ENCODE results near the gene POLR3F.
"Not testable (repeated sequence)": the region's sequence is repeated elsewhere in the genome, so short reads cannot be mapped to it uniquely, and the experiment has no call there.

The POLR3F gene

DNA sequence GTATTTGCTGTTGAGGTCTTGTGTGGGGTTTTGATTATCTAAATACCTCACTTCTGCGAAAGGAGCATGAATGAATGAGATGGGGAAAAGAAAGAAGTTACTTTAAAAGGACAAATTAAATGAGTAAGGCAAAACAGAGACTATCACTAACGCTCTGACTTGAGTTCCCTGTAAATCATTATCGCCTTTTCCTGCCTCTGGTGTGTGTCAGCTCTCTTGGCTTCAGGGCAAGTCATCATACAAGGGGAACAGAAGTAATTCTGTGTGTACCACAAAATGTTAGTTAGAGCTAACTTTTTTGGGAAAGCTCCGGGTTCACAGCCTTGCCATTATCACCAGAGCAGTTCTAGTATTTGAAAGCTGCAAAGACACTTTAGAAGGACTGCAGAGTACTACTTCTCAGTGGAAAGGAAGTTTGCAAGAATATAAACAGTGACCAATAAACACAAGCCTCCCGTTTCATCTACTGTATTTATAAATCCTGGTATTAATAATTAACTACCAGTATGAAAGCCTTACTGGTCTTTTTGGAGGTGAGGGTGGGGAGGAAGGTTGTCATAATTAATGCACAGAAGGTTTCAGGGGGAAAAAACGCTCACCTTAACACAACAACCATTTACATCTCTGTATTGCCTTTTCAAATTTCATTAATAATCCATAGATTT is 1.5 kb upstream of the POLR3F start:
- Histone ChIP-seq H3K27ac (ENCODE audit: low read length) (no peak overlapping the region), H3K27me3 (ENCODE audit: low read depth, low read length) (no peaks in the 10 kb centered on the region), H3K4me3 (ENCODE audit: low read depth in 1 of 2, low read length in 2 of 2) (peak overlapping the region in 1 of 2 donors; percentile 100), H3K4me1 (ENCODE audit: control insufficient read depth in 1 of 2, insufficient read depth in 2 of 2, low read length in 2 of 2) (peaks cover 0 to 23% of the 10 kb centered on the region in 2 donors), H3K36me3 (ENCODE audit: control insufficient read depth in 1 of 2, insufficient read depth in 2 of 2, low read length in 2 of 2) (peaks cover 0 to 11% of the 10 kb centered on the region in 2 donors), H3K9me3 (ENCODE audit: control insufficient read depth in 1 of 2, low read length in 2 of 2) (no peaks in the 10 kb centered on the region)

DNA sequence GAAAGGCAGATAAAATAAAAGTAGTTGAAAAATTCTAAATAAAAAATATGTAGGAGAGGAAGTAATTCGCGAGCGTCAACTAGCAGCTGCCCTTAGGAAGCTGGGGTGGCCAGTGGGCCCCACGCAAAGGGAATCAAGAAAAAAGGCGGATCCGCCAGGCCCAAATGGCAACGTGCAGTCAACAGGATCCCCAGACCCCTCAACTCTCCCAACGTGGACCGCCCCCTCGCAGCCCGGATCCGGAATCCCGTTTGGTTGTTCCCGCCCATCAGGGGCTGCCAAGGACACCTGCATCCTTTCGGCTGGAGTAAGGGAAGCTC is 656 bp upstream of the POLR3F start:
- no peaks in the 10 kb centered on the region for H3K9me3 ChIP-seq (ENCODE audit: control insufficient read depth in 1 of 2, low read length in 2 of 2)
- H3K27me3 ChIP-seq (ENCODE audit: low read depth, low read length): no peaks in the 10 kb centered on the region
- peak overlapping the region; percentile 78 to 100 for H3K4me3 ChIP-seq (ENCODE audit: low read depth in 1 of 2, low read length in 2 of 2)
- H3K4me1 ChIP-seq (ENCODE audit: control insufficient read depth in 1 of 2, insufficient read depth in 2 of 2, low read length in 2 of 2): peaks cover 0 to 23% of the 10 kb centered on the region in 2 donors
- no peak overlapping the region for H3K27ac ChIP-seq (ENCODE audit: low read length)
- peaks cover 5 to 20% of the 10 kb centered on the region in 2 donors for H3K36me3 ChIP-seq (ENCODE audit: control insufficient read depth in 1 of 2, insufficient read depth in 2 of 2, low read length in 2 of 2)

DNA sequence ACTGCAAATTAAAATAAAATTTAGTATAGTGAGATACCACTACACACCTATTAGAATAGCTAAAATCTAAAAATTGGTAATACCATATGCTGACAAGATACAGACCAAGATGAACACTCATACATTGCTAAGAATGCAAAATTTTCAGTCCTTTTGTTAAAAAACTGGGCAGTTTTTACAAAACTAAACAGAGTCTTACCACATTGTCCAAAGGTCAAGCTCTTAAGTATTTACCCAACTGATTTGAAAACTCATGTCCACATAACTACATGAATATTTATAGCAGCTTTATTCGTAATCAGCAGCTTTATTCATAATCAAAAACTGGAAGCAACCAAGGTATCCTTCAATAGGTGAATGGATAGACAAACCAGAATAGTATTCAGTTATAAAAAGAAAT is 10.0 kb downstream of the POLR3F start:
- no peak overlapping the region for H3K27ac ChIP-seq (ENCODE audit: low read length)

DNA sequence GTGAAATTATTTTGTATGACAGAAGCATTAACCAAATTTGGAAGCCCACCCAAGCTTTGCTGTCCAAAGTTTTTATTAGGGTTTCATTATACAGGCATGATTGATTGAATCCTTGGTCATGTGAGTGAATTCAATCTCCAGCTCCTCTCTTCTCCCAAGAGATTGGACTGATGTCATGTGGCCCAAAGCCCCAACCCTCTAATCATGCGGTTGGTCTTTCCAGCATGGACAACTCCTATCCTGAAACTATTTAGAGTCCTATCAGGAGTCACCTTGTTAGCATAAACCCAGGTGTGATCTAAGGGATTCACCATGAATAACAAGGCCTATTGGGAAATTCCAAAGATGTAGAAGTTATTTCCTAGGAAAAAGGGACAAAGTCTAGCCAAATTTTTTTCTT is 10.6 kb downstream of the POLR3F start:
- no peaks in the 10 kb centered on the region for H3K9me3 ChIP-seq (ENCODE audit: control insufficient read depth in 1 of 2, low read length in 2 of 2)
- H3K4me3 ChIP-seq (ENCODE audit: low read depth in 1 of 2, low read length in 2 of 2): no peak overlapping the region
- H3K27me3 ChIP-seq (ENCODE audit: low read depth, low read length): no peaks in the 10 kb centered on the region
- no peaks in the 10 kb centered on the region for H3K4me1 ChIP-seq (ENCODE audit: control insufficient read depth in 1 of 2, insufficient read depth in 2 of 2, low read length in 2 of 2)
- H3K36me3 ChIP-seq (ENCODE audit: control insufficient read depth in 1 of 2, insufficient read depth in 2 of 2, low read length in 2 of 2): peaks cover 42 to 69% of the 10 kb centered on the region in 2 donors
- H3K27ac ChIP-seq (ENCODE audit: low read length): no peak overlapping the region

More for the DNA sequence above, 10.0 kb downstream of the POLR3F start:
- peaks cover 36 to 63% of the 10 kb centered on the region in 2 donors for H3K36me3 ChIP-seq (ENCODE audit: control insufficient read depth in 1 of 2, insufficient read depth in 2 of 2, low read length in 2 of 2)
- no peaks in the 10 kb centered on the region for H3K9me3 ChIP-seq (ENCODE audit: control insufficient read depth in 1 of 2, low read length in 2 of 2)
- no peaks in the 10 kb centered on the region for H3K27me3 ChIP-seq (ENCODE audit: low read depth, low read length)
- H3K4me3 ChIP-seq (ENCODE audit: low read depth in 1 of 2, low read length in 2 of 2): no peak overlapping the region
- no peaks in the 10 kb centered on the region for H3K4me1 ChIP-seq (ENCODE audit: control insufficient read depth in 1 of 2, insufficient read depth in 2 of 2, low read length in 2 of 2)

DNA sequence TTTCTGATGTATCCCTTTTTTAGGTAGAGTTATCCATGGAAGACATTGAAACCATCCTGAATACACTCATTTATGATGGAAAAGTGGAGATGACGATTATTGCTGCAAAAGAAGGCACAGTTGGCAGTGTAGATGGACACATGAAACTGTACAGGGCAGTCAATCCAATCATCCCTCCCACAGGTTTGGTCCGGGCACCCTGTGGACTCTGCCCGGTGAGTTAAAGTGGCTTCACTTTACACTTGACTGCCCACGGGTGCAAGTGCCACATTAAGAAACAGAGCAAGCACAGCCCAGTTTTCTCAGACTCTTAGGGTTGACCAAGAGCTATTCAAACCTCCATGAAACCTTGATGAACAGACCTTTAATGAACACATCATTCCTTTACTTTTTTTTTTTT is 14.4 kb downstream of the POLR3F start:
- peaks cover 43 to 65% of the 10 kb centered on the region in 2 donors for H3K36me3 ChIP-seq (ENCODE audit: control insufficient read depth in 1 of 2, insufficient read depth in 2 of 2, low read length in 2 of 2)
- no peaks in the 10 kb centered on the region for H3K4me1 ChIP-seq (ENCODE audit: control insufficient read depth in 1 of 2, insufficient read depth in 2 of 2, low read length in 2 of 2)
- H3K27ac ChIP-seq (ENCODE audit: low read length): no peak overlapping the region
- no peaks in the 10 kb centered on the region for H3K9me3 ChIP-seq (ENCODE audit: control insufficient read depth in 1 of 2, low read length in 2 of 2)
- H3K4me3 ChIP-seq (ENCODE audit: low read depth in 1 of 2, low read length in 2 of 2): no peak overlapping the region
- H3K27me3 ChIP-seq (ENCODE audit: low read depth, low read length): no peaks in the 10 kb centered on the region

DNA sequence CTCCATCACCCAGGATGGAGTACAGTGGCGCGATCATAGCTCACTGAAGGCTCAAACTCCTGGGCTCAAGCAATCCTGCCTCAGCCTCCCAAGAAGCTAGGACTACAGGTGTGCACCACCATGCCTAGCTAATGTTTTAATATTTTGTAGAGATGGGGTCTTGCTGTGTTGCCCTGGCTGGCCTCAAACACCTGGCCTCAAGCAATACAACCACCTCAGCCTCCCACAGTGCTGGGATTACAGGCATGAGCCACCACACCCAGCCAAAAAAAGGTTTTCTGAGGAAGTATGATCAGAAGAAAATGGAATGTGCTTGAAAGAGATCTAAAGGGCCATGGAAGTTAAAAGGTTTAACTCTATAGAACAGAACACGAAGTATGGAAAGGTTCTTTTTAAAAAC is 21.1 kb downstream of the POLR3F start:
- H3K9me3 ChIP-seq (ENCODE audit: control insufficient read depth in 1 of 2, low read length in 2 of 2): no peaks in the 10 kb centered on the region
- no peak overlapping the region for H3K27ac ChIP-seq (ENCODE audit: low read length)
- no peaks in the 10 kb centered on the region for H3K27me3 ChIP-seq (ENCODE audit: low read depth, low read length)
- H3K36me3 ChIP-seq (ENCODE audit: control insufficient read depth in 1 of 2, insufficient read depth in 2 of 2, low read length in 2 of 2): peaks cover 39 to 50% of the 10 kb centered on the region in 2 donors
- no peaks in the 10 kb centered on the region for H3K4me1 ChIP-seq (ENCODE audit: control insufficient read depth in 1 of 2, insufficient read depth in 2 of 2, low read length in 2 of 2)
- no peak overlapping the region for H3K4me3 ChIP-seq (ENCODE audit: low read depth in 1 of 2, low read length in 2 of 2)

DNA sequence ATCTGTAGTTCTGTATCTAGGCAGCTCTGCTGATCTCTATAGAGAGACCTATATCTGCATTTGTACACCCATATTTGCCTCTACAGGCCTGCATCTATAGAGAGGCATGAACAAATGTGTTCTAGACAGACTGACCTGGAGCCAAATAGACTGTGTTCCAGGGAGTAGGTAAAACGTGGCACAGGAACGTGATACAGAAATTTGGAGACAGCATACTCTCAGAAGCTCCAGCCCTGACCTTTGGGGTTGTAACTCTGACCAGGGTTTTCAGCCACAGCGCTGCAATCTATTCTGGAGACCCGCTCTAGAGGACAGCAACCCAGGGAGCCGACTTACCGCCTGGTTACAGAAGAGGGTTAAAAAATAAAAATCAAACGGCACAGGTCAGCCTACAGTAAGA is 28.9 kb downstream of the POLR3F start:
- peaks cover 13% of the 10 kb centered on the region in 2 donors for H3K36me3 ChIP-seq (ENCODE audit: control insufficient read depth in 1 of 2, insufficient read depth in 2 of 2, low read length in 2 of 2)
- no peak overlapping the region for H3K27ac ChIP-seq (ENCODE audit: low read length)
- H3K9me3 ChIP-seq (ENCODE audit: control insufficient read depth in 1 of 2, low read length in 2 of 2): no peaks in the 10 kb centered on the region
- peaks cover 5 to 19% of the 10 kb centered on the region in 2 donors for H3K4me1 ChIP-seq (ENCODE audit: control insufficient read depth in 1 of 2, insufficient read depth in 2 of 2, low read length in 2 of 2)
- H3K27me3 ChIP-seq (ENCODE audit: low read depth, low read length): no peaks in the 10 kb centered on the region
- H3K4me3 ChIP-seq (ENCODE audit: low read depth in 1 of 2, low read length in 2 of 2): peak overlapping the region; percentile 86 to 91

DNA sequence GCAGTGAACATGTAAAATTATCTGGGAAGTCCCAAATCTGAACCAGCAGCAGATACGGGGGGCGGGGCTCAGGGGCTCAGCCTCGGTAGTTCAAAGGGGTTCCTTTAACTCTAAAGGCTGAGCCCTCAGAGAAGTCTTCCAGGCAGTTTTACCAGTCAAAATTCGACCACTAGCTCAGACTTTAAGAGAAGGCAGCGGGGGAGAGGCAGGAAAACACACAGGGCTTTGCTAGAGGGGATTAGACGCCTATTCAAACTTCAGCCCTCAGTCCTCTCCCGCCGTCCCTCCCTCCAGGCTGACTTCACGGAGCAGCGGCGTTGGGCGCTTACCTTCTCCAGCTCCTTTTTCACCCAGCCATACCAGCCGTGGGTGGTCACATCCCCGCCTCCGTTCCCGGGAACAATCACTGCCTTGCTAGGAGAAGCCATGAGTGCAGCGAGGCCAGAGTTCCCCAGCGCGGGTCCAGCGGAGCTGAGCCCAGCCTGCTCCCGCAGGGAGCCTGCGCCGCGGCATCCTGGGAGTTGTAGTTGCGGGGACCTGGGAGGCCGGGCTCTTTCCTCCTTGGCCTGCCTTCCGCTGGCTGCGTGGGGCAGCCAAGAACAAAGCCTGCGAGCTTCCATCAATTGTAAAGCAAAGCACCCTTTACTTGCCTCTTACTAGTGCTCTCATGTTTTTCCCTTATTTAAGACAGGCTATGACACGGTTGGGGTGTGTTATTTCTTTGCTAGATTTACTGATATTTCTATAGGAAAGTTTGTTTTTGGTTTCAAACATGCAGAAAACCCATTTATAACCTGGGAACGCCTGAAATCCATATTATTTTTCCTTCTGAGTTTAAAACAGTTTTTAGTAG is 29.8 kb downstream of the POLR3F start, which contains the start of gene RBBP9:
TSS of gene RBBP9 (minus strand) at position 486 of the 853 bp plus-strand sequence. CDS start at position 428, 58 bp downstream.
- peaks cover 5 to 19% of the 10 kb centered on the region in 2 donors for H3K4me1 ChIP-seq (ENCODE audit: control insufficient read depth in 1 of 2, insufficient read depth in 2 of 2, low read length in 2 of 2)
- no peaks in the 10 kb centered on the region for H3K9me3 ChIP-seq (ENCODE audit: control insufficient read depth in 1 of 2, low read length in 2 of 2)
- H3K27me3 ChIP-seq (ENCODE audit: low read depth, low read length): no peaks in the 10 kb centered on the region
- H3K36me3 ChIP-seq (ENCODE audit: control insufficient read depth in 1 of 2, insufficient read depth in 2 of 2, low read length in 2 of 2): peaks cover 13% of the 10 kb centered on the region in 2 donors
- H3K4me3 ChIP-seq (ENCODE audit: low read depth in 1 of 2, low read length in 2 of 2): peak within 1 kb of the TSS; percentile 86 to 91
- H3K27ac ChIP-seq (ENCODE audit: low read length): peak within 1 kb of the TSS; percentile 8

DNA sequence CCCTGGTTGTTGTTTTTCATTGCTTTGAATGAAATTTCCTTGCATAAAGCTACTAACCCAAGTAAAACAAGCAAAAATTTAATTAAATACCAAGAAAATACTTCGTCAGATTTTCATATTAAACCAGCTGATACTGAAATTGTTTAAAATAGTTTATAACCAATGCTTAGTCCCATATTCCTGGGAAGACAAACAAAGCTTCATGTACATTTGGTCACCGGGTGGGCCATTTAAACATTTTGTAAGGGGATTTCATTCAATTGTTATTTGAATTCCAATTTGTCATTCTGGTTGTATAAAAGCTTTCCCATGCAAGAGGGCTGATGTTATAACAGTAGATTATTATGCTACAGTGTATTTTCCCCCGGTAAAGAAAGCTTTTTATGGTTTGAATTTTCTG is 30.4 kb downstream of the POLR3F start:
- Histone ChIP-seq H3K4me1 (ENCODE audit: control insufficient read depth in 1 of 2, insufficient read depth in 2 of 2, low read length in 2 of 2) (peaks cover 5 to 19% of the 10 kb centered on the region in 2 donors), H3K36me3 (ENCODE audit: control insufficient read depth in 1 of 2, insufficient read depth in 2 of 2, low read length in 2 of 2) (peaks cover 10 to 13% of the 10 kb centered on the region in 2 donors), H3K27me3 (ENCODE audit: low read depth, low read length) (no peaks in the 10 kb centered on the region), H3K27ac (ENCODE audit: low read length) (peak overlapping the region; percentile 8), H3K4me3 (ENCODE audit: low read depth in 1 of 2, low read length in 2 of 2) (peak overlapping the region; percentile 86 to 91), H3K9me3 (ENCODE audit: control insufficient read depth in 1 of 2, low read length in 2 of 2) (no peaks in the 10 kb centered on the region)

DNA sequence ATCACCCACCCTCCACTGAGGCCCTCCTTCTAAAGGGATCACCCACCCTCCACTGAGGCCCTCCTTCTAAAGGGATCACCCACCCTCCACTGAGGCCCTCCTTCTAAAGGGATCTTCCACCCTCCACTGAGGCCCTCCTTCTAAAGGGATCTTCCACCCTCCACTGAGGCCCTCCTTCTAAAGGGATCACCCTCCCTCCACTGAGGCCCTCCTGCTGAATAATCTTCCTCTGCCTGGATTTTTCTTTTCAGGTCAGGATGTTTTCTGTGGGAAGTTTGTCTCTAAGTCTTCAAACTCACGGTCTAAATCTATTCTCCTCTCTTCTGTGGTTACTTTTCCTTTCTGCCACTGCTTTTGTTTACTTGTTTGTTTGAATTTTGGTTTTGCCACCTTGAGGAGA is 34.5 kb downstream of the POLR3F start:
- H3K36me3 ChIP-seq (ENCODE audit: control insufficient read depth in 1 of 2, insufficient read depth in 2 of 2, low read length in 2 of 2); H3K4me3 ChIP-seq (ENCODE audit: low read depth in 1 of 2, low read length in 2 of 2); H3K9me3 ChIP-seq (ENCODE audit: control insufficient read depth in 1 of 2, low read length in 2 of 2); H3K27me3 ChIP-seq (ENCODE audit: low read depth, low read length); H3K4me1 ChIP-seq (ENCODE audit: control insufficient read depth in 1 of 2, insufficient read depth in 2 of 2, low read length in 2 of 2); H3K27ac ChIP-seq (ENCODE audit: low read length): not testable (repeated sequence)

DNA sequence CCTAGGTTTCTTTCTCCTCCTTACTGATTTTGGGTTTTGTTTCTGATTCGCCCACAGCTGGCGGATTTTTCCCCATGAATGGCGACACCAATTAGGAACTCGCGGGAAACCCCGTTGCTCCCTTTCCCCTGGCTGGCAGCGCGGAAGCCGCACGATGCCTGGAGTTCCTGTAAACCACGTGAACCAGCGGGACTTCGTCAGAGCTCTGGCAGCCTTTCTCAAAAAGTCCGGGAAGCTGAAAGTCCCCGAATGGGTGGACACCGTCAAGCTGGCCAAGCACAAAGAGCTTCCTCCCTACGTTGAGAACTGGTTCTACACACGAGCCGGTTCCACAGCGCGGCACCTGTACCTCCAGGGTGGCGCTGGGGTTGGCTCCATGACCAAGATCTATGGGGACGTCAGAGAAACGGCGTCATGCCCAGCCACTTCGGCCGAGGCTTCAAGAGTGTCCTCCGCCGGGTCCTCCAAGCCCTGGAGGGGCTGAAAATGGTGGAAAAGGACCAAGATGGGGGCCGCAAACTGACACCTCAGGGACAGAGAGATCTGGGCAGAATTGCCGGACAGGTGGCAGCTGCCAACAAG is 37.4 kb downstream of the POLR3F start:
- H3K9me3 ChIP-seq (ENCODE audit: control insufficient read depth in 1 of 2, low read length in 2 of 2): no peaks in the 10 kb centered on the region
- H3K4me1 ChIP-seq (ENCODE audit: control insufficient read depth in 1 of 2, insufficient read depth in 2 of 2, low read length in 2 of 2): peaks cover 7 to 11% of the 10 kb centered on the region in 2 donors
- H3K4me3 ChIP-seq (ENCODE audit: low read depth in 1 of 2, low read length in 2 of 2): no peak overlapping the region
- H3K36me3 ChIP-seq (ENCODE audit: control insufficient read depth in 1 of 2, insufficient read depth in 2 of 2, low read length in 2 of 2): no peaks in the 10 kb centered on the region
- H3K27ac ChIP-seq (ENCODE audit: low read length): no peak overlapping the region
- H3K27me3 ChIP-seq (ENCODE audit: low read depth, low read length): no peaks in the 10 kb centered on the region
